HCT116 (cell line): ENCODE data around the gene ACE. TPM values are rescaled to one million over a fixed set of nuclear protein-coding genes. Genes with fewer than 3 reads are reported as not detected.

Source experiments
- total RNA-seq: library from RNA; stranded (reverse); gene quantifications from one replicate; pipeline ENCODE4 v1.2.1, GENCODE V29; 2021; ENCODE audit not compliant: unreplicated experiment

ACE gene
- total RNA-seq, 1 experiment from 2014 or later: 7.7 TPM

Other genes starting within 250 kb of the ACE start
- 67.6 TPM for gene CYB561, start 30.8 kb upstream of the ACE start, total RNA-seq
- gene KCNH6, start 46.3 kb downstream of the ACE start, total RNA-seq: not detected
- gene DCAF7, start 73.4 kb downstream of the ACE start, total RNA-seq: 144 TPM
- gene TACO1, start 123.8 kb downstream of the ACE start, total RNA-seq: 39.6 TPM
- 18.5 TPM for gene MAP3K3, start 145.4 kb downstream of the ACE start, total RNA-seq
- 8.4 TPM for gene LIMD2, start 223.1 kb downstream of the ACE start, total RNA-seq